ENCODE measurements around the gene MIB1. TPM values are rescaled to one million over a fixed set of nuclear protein-coding genes. Genes with fewer than 3 reads are reported as not detected.
"Not testable (repeated sequence)": the region's sequence is repeated elsewhere in the genome, so short reads cannot be mapped to it uniquely, and the experiment has no call there.

Gene MIB1
- 10 to 100 TPM; 39.6 to 63.9 (median 59.2) TPM for polyA plus RNA-seq (ENCODE audit: insufficient read depth in 1 of 5, insufficient read length in 5 of 5, low replicate concordance in 1 of 5)
- long read RNA-seq, donor 1, full-length matches to known transcripts = 1 of 1 reads
- long read RNA-seq, donor 1, partial matches to known transcripts = 0 of 1 reads
- long read RNA-seq, donor 1, other reads (novel, unspliced or antisense) = 0 of 1 reads
- long read RNA-seq, donor 2, full-length matches to known transcripts = 3 of 3 reads
- long read RNA-seq, donor 2, partial matches to known transcripts = 0 of 3 reads
- long read RNA-seq, donor 2, other reads (novel, unspliced or antisense) = 0 of 3 reads
- long read RNA-seq, donor 3, full-length matches to known transcripts = 1 of 1 reads
- long read RNA-seq, donor 3, partial matches to known transcripts = 0 of 1 reads
- long read RNA-seq, donor 3, other reads (novel, unspliced or antisense) = 0 of 1 reads
- long read RNA-seq, donor 4, full-length matches to known transcripts = 4 of 4 reads
- long read RNA-seq, donor 4, partial matches to known transcripts = 0 of 4 reads
- long read RNA-seq, donor 4, other reads (novel, unspliced or antisense) = 0 of 4 reads
- long read RNA-seq, donor 5, full-length matches to known transcripts = 2 of 2 reads
- long read RNA-seq, donor 5, partial matches to known transcripts = 0 of 2 reads
- long read RNA-seq, donor 5, other reads (novel, unspliced or antisense) = 0 of 2 reads
- long read RNA-seq, donor 6, full-length matches to known transcripts = 3 of 3 reads
- long read RNA-seq, donor 6, partial matches to known transcripts = 0 of 3 reads
- long read RNA-seq, donor 6, other reads (novel, unspliced or antisense) = 0 of 3 reads
- long read RNA-seq, donor 7, full-length matches to known transcripts = 1 of 8 reads
- long read RNA-seq, donor 7, partial matches to known transcripts = 7 of 8 reads
- long read RNA-seq, donor 7, other reads (novel, unspliced or antisense) = 0 of 8 reads
- long read RNA-seq, donor 8, full-length matches to known transcripts = 1 of 1 reads
- long read RNA-seq, donor 8, partial matches to known transcripts = 0 of 1 reads
- long read RNA-seq, donor 8, other reads (novel, unspliced or antisense) = 0 of 1 reads

GRCh38 chr18:21740538-21741311, at the start of gene MIB1:
Gene MIB1, plus strand, starts transcription at chr18:21740792. Its CDS starts 792 bp downstream, at chr18:21741584.
- DNase-seq = peak; percentile 99

DNA sequence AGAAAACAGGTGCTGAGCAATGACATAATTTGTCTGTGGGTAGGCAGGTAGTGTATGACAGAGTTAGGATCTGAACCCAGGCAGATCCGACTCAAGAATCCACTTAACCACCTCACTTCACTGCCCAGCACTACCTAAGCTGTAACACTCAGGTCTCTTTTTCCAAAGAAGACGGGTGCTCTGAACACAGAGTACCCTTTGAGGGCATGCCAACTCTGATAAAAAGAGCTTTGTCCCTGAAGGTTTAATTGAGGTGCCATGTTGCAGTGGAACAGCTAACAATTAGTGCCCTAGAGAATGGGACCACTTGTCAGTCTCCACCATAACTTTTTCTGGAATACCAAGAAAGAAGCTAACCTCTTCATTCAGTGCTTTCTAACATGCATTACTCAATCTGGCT, 47.3 kb upstream of the MIB1 start:
- no peak for DNase-seq

GRCh38 chr18:21700528-21701075, 40.0 kb upstream of the MIB1 start:
- DNase-seq = no peak

- no peak for DNase-seq
Measured at GRCh38 chr18:21701621-21702020, 39.0 kb upstream of the MIB1 start.

DNA sequence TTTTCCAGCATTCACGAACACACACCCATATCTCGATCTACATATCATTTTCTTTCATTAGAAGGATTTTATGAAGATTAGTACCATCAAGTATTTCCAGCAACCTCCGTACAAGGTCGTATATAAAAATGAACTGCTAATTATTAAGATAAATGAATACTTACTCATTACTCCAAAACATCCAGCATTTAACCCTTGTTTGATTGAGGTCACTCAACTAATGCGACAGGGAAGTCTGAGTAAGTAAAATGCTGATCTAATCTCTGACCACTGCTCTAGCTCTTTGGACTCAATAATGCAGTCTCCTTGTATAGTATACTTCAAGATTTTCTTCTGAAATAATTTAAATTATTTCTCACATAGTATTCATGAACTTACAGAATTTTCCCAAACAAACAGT, 38.0 kb upstream of the MIB1 start:
- no peak for DNase-seq

DNA sequence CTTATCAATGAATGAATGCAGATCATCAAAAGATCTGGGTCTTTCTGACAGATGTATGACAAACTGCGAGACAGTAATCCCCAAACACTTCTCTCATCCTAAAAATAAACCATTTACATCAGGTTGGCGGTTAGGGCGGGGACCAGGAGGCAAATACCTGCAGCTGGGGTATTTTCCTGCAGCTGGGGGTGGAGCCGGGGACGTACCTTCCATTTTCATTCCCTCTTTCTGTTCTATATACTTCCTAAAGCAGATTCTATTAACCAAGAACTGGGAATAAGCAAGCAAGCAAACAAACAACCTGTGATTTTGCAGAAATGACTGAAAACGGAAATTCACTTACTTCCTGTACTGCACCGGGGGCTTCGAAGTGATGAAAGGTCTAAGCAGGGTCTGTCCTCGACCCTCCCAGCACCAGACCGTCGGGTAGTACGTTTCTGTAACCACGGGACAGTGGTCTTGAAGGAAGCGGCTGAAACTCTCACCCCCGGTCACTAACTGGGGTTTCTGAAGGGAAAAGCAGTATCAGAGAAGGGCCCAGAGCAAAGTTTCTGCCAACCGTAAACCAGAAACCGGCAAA, 37.3 kb upstream of the MIB1 start:
- peak in 1 of 2 donors; percentile 39 for DNase-seq

GRCh38 chr18:21704603-21705364, 35.8 kb upstream of the MIB1 start, which contains the start of gene ABHD3:
Gene ABHD3, minus strand, starts transcription at chr18:21704774. Its CDS starts 109 bp downstream, at chr18:21704665.
- peak; percentile 89 to 90 for DNase-seq

DNA sequence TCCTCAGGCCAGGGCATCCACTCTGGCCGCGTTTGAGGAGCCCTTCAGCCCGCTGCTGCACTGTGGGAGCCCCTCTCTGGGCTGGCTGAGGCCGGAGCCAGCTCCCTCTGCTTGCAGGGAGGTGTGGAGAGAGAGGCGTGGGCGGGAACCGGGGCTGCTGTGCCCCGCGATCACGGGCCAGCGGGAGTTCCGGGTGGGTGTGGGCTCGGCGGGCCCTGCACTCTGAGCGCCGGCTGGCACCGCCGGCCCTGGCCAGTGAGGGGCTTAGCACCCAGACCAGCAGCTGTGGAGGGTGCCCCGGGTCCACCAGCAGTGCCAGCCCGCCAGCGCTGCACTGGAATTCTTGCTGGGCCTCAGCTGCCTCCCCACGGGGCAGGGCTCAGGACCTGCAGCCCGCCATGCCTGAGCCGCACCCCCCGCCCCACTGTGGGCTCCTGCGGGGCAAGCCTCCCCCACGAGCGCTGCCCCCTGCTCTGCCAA, 34.2 kb upstream of the MIB1 start:
- DNase-seq = no peak

GRCh38 chr18:21707130-21707529, 33.5 kb upstream of the MIB1 start:
- DNase-seq = not testable (repeated sequence)

DNA sequence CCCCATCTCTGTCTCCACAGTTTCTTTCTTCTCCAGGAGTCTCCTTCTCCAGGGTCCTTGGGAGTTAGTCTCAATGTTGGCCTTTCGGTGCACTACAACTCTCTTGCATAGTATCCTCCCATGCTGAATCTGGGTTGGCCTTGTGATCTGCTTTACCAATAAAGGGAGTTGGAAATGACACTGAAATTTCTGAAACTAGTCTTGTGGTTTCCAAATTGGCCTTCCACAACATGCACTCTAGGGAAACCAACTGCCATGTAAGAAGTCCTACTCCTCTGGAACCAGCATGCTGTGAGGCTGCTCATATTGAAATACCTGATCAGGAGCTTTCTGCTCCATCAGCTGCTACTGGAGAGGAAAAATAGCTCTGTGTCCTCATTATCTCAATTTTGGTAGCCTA, 26.1 kb upstream of the MIB1 start:
- DNase-seq = no peak

DNA sequence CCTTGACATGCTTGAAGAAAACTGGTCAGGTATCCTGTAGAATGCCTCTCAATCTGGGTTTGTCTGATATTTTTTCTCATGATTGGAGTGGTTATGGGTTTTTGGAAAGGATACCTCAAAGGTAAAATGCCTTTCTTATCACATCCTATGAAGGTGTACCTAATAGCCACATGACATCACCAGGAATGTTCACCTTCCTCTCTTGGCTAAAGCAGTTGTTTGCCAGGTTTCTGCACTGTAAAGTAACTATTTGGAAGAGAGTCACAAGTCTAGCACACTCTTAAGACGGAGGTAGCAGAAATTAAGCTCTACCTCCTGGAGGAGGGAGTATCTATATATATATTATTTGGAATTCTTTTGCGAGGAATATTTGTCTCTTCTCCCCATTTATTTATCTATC, 17.9 kb upstream of the MIB1 start:
- no peak for DNase-seq

GRCh38 chr18:21725201-21725600, 15.4 kb upstream of the MIB1 start:
- no peak for DNase-seq

DNA sequence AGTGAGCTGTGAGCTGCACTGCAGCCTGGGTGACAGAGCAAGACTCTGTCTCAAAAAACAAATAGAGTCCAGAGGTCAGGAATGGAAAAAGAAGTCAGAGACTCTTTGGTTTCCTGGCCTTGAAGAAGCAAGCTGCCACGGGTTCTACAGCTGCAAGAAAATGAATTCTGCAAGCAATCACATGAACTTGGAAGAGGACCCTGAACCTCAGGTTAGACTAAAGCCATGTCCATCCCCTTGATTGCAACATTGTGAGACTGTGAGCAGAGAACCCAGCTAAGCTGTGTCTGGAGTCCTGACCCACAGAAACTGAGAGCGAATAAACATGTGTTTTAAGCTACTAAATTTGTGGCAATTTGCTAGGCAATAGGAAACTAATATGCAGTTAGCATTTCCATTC, 12.9 kb upstream of the MIB1 start:
- DNase-seq = no peak

- DNase-seq = no peak
Measured at GRCh38 chr18:21733011-21733410, 7.6 kb upstream of the MIB1 start.

DNA sequence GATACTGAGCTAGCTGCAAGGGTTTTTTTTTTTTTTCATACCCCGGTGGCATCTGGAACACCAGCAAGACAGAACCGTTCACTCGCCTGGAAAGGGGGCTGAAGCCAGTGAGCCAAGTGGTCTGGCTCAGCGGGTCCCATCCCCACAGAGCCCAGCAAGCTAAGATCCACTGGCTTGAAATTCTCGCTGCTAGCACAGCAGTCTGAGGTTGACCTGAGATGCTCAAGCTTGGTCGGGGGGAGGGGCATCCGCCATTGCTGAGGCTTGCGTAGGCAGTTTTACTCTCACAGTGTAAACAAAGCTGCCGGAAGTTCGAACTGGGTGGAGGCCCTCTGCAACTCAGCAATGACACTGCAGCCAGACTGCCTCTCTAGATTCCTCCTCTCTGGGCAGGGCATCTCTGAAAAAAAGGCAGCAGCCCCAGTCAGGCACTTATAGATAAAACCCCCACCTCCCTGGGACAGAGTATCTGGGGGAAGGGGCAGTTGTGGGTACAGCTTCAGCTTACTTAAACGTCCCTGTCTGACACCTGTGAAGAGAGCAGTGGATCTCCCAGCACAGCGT, 5.1 kb upstream of the MIB1 start:
- no peak for DNase-seq

DNA sequence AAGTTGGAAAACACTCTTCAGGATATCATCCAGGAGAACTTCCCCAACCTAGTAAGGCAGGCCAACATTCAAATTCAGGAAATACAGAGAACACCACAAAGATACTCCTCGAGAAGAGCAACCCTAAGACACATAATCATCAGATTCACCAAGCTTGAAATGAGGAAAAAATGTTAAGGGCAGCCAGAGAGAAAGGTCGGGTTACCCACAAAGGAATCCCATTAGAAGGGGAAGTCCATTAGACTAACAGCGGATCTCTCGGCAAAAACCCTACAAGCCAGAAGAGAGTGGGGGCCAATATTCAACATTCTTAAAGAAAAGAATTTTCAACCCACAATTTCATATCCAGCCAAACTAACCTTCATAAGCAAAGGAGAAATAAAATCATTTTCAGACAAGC, 3.7 kb upstream of the MIB1 start:
- DNase-seq = not testable (repeated sequence)

DNA sequence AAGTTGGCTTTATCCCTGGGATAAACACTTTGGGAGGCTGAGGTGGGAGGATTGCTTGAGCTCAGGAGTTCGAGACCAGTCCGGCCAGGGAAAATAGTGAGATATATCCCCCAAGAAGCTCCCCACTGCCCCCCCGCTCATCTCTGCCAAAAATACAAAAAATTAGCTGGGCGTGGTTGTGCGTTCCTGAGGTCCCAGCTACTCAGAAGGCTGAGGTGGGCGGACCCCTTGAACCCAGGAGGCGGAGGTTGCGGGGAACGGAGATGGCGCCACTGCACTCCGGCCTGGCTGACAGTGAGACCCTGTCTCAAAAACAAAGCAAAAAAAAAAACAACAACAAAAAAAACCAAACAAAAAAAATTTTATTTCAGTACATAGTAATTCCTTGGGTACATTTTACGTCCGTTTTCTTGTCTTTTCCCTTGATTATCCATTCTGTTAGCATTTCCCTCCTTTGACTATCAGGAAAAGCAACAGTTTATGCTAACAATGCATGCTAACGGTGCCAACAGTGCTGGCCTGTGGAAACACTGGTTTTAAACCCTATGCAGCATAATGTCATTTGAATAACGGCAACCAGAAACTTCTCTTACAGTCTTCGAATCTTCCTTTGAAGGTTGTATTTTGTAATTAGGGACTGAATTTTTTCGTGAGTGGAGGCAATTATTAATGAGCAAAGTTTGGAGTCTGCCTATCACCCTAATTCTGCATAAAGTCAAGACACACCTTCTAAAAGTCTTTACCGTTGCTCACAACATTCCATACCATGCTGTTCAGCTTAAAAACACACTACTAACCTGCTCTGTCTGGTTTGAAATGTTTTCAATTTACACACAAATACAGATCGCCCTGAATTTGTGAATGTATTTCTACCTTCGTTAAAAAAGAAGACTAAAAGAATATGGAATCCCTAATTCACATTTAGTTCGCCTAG, 721 bp upstream of the MIB1 start:
- DNase-seq = no peak

- no peak for DNase-seq
Measured at GRCh38 chr18:21741312-21741561, 645 bp downstream of the MIB1 start.

Measured in right lung (tissue), 10 donors.